Liver (tissue), 9 donors: ENCODE data around the gene ADH1C. TPM values are rescaled to one million over a fixed set of nuclear protein-coding genes. Genes with fewer than 3 reads are reported as not detected.

Experiments used
- DNase-seq: peaks from one replicate; pipeline ENCODE4 v3.0.0-alpha.2; 2017; ENCODE audit warnings: low spot score
- H3K27ac ChIP-seq, 2 donors: one replicate each; pipeline ENCODE4 v1.7.0; 2013; ENCODE audit warnings: inconsistent platforms in 2 of 2, low read length in 2 of 2, control low read depth in 1 of 2, low read depth in 1 of 2, mild to moderate bottlenecking in 1 of 2
- H3K27me3 ChIP-seq, 4 donors: one replicate each; pipeline versions ENCODE4 v1.6.1 to v1.7.0; 2013; ENCODE audit warnings: low read length in 3 of 4, inconsistent platforms in 1 of 4, mild to moderate bottlenecking in 1 of 4, moderate library complexity in 1 of 4; ENCODE audit not compliant: control insufficient read depth in 4 of 4, insufficient read depth in 4 of 4
- H3K36me3 ChIP-seq, 4 donors: one replicate each; pipeline versions ENCODE4 v1.6.1 to v1.7.0; 2013; ENCODE audit warnings: low read length in 3 of 4, mild to moderate bottlenecking in 3 of 4, low read depth in 1 of 4, moderate library complexity in 1 of 4; ENCODE audit not compliant: control insufficient read depth in 4 of 4, insufficient read depth in 3 of 4
- H3K4me1 ChIP-seq, 4 donors: one replicate each; pipeline versions ENCODE4 v1.6.1 to v1.7.0; 2013; ENCODE audit warnings: low read length in 3 of 4, mild to moderate bottlenecking in 3 of 4, moderate library complexity in 1 of 4; ENCODE audit not compliant: control insufficient read depth in 4 of 4, insufficient read depth in 4 of 4
- H3K4me3 ChIP-seq, 3 donors: one replicate each; pipeline versions ENCODE4 v1.6.1 to v1.7.0; 2013; ENCODE audit warnings: low read length in 3 of 3, control low read depth in 1 of 3, low read depth in 1 of 3, mild to moderate bottlenecking in 1 of 3
- H3K9ac ChIP-seq, 2 donors: one replicate each; pipeline ENCODE4 v1.7.0; 2013; ENCODE audit warnings: low read length in 2 of 2, mild to moderate bottlenecking in 2 of 2, moderate library complexity in 2 of 2, control low read depth in 1 of 2, low read depth in 1 of 2
- H3K9me3 ChIP-seq, 4 donors: one replicate each; pipeline versions ENCODE4 v1.6.1 to v1.7.0; 2013; ENCODE audit warnings: low read length in 3 of 4; ENCODE audit not compliant: control insufficient read depth in 4 of 4
- EGR1 ChIP-seq, 2 donors: IDR thresholded peaks; 2 replicates each; pipeline ENCODE4 v1.6.1; 2016 to 2018; ENCODE audit warnings: antibody characterized with exemption in 2 of 2, low read depth in 2 of 2
- FOXA2 ChIP-seq: IDR thresholded peaks from 2 replicates; pipeline ENCODE4 v1.6.1; 2016; ENCODE audit warnings: antibody characterized with exemption
- GABPA ChIP-seq, 2 donors: IDR thresholded peaks in 1 of 2; conservative IDR thresholded peaks in 1 of 2; 2 replicates each; pipeline ENCODE4 v1.6.1; 2016; ENCODE audit warnings: antibody characterized with exemption in 2 of 2, mild to moderate bottlenecking in 1 of 2, moderate library complexity in 1 of 2
- HNF4A ChIP-seq, 2 donors: conservative IDR thresholded peaks; 2 replicates each; pipeline ENCODE4 v1.6.1; 2016; ENCODE audit warnings: antibody characterized with exemption in 2 of 2, mild to moderate bottlenecking in 2 of 2
- HNF4G ChIP-seq: IDR thresholded peaks from 2 replicates; pipeline ENCODE4 v1.6.1; 2016; ENCODE audit warnings: antibody characterized with exemption
- JUND ChIP-seq, 2 donors: IDR thresholded peaks; 2 replicates each; pipeline ENCODE4 v1.6.1; 2016; ENCODE audit warnings: antibody characterized with exemption in 2 of 2
- NR2F2 ChIP-seq: IDR thresholded peaks from 2 replicates; pipeline ENCODE4 v1.6.1; 2016; ENCODE audit warnings: antibody characterized with exemption
- RAD21 ChIP-seq, 2 donors: IDR thresholded peaks; 2 replicates each; pipeline ENCODE4 v1.6.1; 2016; ENCODE audit warnings: antibody characterized with exemption in 2 of 2, mild to moderate bottlenecking in 2 of 2
- RXRA ChIP-seq, 2 donors: IDR thresholded peaks; 2 replicates each; pipeline ENCODE4 v1.6.1; 2017 to 2018; ENCODE audit warnings: antibody characterized with exemption in 2 of 2, mild to moderate bottlenecking in 1 of 2
- SP1 ChIP-seq: IDR thresholded peaks from 2 replicates; pipeline ENCODE4 v1.6.1; 2018; ENCODE audit warnings: antibody characterized with exemption, mild to moderate bottlenecking
- YY1 ChIP-seq: IDR thresholded peaks from 2 replicates; pipeline ENCODE4 v1.6.1; 2016; ENCODE audit warnings: antibody characterized with exemption, mild to moderate bottlenecking
- WGBS: extraction: QIAGEN DNeasy Blood & Tissue Kit; methylation state at CpG from one replicate; pipeline ENCODE4 v1.1.7; 2013; 5-methylcytosine and 5-hydroxymethylcytosine counted together
- polyA plus RNA-seq, 2 donors: library from polyadenylated mRNA; stranded (reverse) in 1 of 2; unstranded in 1 of 2; fragments of 200-250 nt in 1 of 2; fragments of >200 nt in 1 of 2; fragmentation: Nextera tagmentation in 1 of 2; extraction: Ambion mirVana in 1 of 2; gene quantifications; one replicate each; pipeline versions ENCODE4 v1.2.1 to v1.2.3, GENCODE V29; 2013 to 2015
- total RNA-seq, 2 donors: library from RNA; depleted of rRNA; stranded (reverse); fragments of >200 nt; gene quantifications; one replicate each; pipeline ENCODE4 v1.2.3, GENCODE V29; 2014
- TF ChIP-seq, protein P1 (sequence below): IDR thresholded peaks from 2 replicates; pipeline ENCODE4 v1.6.1; 2016; ENCODE audit warnings: antibody characterized with exemption
- TF ChIP-seq, protein P2 (sequence below): fragments of 150-350 bp; IDR thresholded peaks from 2 replicates; pipeline ENCODE4 v1.5.1; 2017; ENCODE audit warnings: improper control_type of control experiment, low read depth, low read length; ENCODE audit not compliant: missing input control
- TF ChIP-seq, protein P3 (sequence below): IDR thresholded peaks from 2 replicates; pipeline ENCODE4 v1.6.1; 2016; ENCODE audit warnings: antibody characterized with exemption, mild to moderate bottlenecking
- TF ChIP-seq, protein P4 (sequence below): IDR thresholded peaks from 2 replicates; pipeline ENCODE4 v1.6.1; 2016; ENCODE audit warnings: antibody characterized with exemption
- donor health status: healthy.
- donor health status: healthy.
- donor health status: healthy.
- donor health status: healthy.
- donor health status: healthy.

ADH1C gene
- total and polyA plus RNA-seq, 4 donors, result 0.84 to 374 (median 81.3) TPM

DNA sequence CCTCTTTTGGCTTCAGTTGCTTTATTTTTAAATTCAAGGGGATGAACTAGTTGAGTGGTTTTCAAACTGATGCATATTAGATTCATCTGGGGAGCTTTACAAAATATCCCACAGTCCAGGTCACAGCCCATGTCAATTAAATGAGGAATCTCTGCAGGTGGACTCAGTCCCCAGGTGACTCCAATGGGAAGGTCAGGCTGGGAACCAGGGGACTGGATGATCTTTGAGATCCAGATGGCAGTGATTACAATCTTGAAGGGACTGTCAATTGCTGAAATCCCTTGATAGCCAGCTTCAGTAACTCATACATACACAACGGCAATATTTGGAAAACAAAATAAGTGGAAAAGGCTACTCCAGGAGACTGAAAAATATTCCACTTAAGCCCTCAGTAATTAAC lies 38.3 kb downstream of the ADH1C start:
- Histone ChIP-seq H3K4me3 (no peak overlapping the region), H3K9ac (no peak overlapping the region), H3K4me1 (peaks cover 0 to 14% (median 2%) of the 10 kb centered on the region in 4 donors), H3K9me3 (no peaks in the 10 kb centered on the region), H3K27ac (no peak overlapping the region), H3K27me3 (no peaks in the 10 kb centered on the region), H3K36me3 (peaks cover 5 to 64% (median 36%) of the 10 kb centered on the region in 4 donors)
- no peak for DNase-seq
- TF ChIP-seq HNF4A (conservative IDR thresholded peaks at IDR 0.05) (no peak), JUND (IDR thresholded peaks at IDR 0.05) (no peak), RXRA (IDR thresholded peaks at IDR 0.05) (no peak), FOXA2 (no peak), HNF4G (no peak)
- TF ChIP-seq, protein P1, sequence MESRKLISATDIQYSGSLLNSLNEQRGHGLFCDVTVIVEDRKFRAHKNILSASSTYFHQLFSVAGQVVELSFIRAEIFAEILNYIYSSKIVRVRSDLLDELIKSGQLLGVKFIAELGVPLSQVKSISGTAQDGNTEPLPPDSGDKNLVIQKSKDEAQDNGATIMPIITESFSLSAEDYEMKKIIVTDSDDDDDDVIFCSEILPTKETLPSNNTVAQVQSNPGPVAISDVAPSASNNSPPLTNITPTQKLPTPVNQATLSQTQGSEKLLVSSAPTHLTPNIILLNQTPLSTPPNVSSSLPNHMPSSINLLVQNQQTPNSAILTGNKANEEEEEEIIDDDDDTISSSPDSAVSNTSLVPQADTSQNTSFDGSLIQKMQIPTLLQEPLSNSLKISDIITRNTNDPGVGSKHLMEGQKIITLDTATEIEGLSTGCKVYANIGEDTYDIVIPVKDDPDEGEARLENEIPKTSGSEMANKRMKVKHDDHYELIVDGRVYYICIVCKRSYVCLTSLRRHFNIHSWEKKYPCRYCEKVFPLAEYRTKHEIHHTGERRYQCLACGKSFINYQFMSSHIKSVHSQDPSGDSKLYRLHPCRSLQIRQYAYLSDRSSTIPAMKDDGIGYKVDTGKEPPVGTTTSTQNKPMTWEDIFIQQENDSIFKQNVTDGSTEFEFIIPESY, result no peak
- TF ChIP-seq, protein P2, sequence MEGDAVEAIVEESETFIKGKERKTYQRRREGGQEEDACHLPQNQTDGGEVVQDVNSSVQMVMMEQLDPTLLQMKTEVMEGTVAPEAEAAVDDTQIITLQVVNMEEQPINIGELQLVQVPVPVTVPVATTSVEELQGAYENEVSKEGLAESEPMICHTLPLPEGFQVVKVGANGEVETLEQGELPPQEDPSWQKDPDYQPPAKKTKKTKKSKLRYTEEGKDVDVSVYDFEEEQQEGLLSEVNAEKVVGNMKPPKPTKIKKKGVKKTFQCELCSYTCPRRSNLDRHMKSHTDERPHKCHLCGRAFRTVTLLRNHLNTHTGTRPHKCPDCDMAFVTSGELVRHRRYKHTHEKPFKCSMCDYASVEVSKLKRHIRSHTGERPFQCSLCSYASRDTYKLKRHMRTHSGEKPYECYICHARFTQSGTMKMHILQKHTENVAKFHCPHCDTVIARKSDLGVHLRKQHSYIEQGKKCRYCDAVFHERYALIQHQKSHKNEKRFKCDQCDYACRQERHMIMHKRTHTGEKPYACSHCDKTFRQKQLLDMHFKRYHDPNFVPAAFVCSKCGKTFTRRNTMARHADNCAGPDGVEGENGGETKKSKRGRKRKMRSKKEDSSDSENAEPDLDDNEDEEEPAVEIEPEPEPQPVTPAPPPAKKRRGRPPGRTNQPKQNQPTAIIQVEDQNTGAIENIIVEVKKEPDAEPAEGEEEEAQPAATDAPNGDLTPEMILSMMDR, result no peak
- 32% methylated on average over 1 of the region's 1 CpG for WGBS

DNA sequence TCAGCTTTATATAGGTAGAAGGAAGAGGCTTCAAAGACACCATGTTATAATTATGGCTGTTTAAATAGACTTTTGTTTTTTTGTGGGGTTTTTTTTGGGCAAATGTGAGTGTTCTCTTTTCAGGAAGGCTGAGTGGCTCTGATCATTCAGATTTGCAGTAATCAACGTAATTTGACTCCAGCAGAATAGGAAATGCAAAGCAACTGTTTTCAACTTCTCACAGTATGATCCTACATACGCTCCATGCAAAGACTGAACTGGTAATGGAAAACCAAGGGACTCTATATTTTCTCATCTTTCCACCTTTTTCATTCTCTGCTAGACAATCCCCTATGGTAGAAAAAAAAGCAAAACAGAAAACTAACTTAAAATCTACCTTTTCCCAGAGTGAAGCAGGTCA lies 42.2 kb downstream of the ADH1C start:
- H3K27ac ChIP-seq, result no peak overlapping the region
- TF ChIP-seq RAD21 (IDR thresholded peaks at IDR 0.05) (no peak), NR2F2 (no peak), SP1 (no peak), YY1 (no peak), JUND (IDR thresholded peaks at IDR 0.05) (no peak), EGR1 (IDR thresholded peaks at IDR 0.05; ENCODE audit: low read depth in 2 of 2) (no peak), RXRA (IDR thresholded peaks at IDR 0.05) (no peak), FOXA2 (no peak), GABPA (IDR thresholded peaks at IDR 0.05 in 1 of 2, conservative IDR thresholded peaks at IDR 0.05 in 1 of 2) (no peak)
- TF ChIP-seq, protein P3, sequence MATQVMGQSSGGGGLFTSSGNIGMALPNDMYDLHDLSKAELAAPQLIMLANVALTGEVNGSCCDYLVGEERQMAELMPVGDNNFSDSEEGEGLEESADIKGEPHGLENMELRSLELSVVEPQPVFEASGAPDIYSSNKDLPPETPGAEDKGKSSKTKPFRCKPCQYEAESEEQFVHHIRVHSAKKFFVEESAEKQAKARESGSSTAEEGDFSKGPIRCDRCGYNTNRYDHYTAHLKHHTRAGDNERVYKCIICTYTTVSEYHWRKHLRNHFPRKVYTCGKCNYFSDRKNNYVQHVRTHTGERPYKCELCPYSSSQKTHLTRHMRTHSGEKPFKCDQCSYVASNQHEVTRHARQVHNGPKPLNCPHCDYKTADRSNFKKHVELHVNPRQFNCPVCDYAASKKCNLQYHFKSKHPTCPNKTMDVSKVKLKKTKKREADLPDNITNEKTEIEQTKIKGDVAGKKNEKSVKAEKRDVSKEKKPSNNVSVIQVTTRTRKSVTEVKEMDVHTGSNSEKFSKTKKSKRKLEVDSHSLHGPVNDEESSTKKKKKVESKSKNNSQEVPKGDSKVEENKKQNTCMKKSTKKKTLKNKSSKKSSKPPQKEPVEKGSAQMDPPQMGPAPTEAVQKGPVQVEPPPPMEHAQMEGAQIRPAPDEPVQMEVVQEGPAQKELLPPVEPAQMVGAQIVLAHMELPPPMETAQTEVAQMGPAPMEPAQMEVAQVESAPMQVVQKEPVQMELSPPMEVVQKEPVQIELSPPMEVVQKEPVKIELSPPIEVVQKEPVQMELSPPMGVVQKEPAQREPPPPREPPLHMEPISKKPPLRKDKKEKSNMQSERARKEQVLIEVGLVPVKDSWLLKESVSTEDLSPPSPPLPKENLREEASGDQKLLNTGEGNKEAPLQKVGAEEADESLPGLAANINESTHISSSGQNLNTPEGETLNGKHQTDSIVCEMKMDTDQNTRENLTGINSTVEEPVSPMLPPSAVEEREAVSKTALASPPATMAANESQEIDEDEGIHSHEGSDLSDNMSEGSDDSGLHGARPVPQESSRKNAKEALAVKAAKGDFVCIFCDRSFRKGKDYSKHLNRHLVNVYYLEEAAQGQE, result no peak
- TF ChIP-seq, protein P4, sequence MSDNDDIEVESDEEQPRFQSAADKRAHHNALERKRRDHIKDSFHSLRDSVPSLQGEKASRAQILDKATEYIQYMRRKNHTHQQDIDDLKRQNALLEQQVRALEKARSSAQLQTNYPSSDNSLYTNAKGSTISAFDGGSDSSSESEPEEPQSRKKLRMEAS, result no peak
- H3K36me3 ChIP-seq, result peaks cover 5 to 60% (median 33%) of the 10 kb centered on the region in 4 donors
- DNase-seq, result no peak
- H3K4me3 ChIP-seq, result no peak overlapping the region
- no peaks in the 10 kb centered on the region for H3K9me3 ChIP-seq
- H3K27me3 ChIP-seq, result no peaks in the 10 kb centered on the region
- peaks cover 0 to 1% (median 0%) of the 10 kb centered on the region in 4 donors for H3K4me1 ChIP-seq
- WGBS, result 71% methylated on average over 2 of the region's 2 CpGs
- H3K9ac ChIP-seq, result no peak overlapping the region
